ENCODE data around the gene GAS2.

DNA sequence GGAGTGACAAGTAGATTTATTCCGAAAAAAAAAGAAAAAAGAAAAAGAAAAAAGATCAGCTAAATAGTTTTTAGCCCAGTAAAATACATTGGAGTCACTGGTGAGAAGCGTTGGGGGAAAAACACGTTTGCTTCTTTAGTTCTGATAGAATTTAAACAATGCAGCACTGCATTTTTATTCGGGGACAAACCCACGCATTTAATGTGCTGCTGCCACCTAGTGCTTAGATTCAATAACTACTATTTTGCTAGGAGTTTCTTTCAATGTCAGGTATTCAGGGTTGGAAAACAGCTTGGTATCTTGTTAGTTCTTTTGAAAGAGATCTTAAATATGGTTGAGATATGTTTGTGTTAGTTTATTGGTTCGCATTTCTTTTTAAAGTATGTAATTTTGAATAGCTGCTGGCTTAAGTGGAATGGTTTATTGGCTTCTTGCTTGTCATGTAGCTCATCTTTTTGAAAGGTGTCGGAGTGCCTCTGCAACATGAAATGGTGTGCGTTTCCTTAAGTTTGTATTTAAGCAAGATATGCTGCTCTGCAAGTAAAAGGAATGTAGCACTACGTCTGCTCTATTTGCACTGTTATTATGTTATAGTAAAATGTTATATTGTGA, 121.2 kb downstream of the GAS2 start:
- TF ChIP-seq CTCF (conservative IDR thresholded peaks at IDR 0.05; ENCODE audit: low read length): peak; percentile 87
- TF ChIP-seq EZH2phosphoT487 (IDR thresholded peaks at IDR 0.05; ENCODE audit: borderline replicate concordance, low read depth, low read length): no peak

Measured in OCI-LY7 (cell line).